SK-N-SH treated with all-trans-retinoic acid at 6 μM for 48 hours (cell line): ENCODE measurements around the gene PVRIG.
"Not testable (repeated sequence)": the region's sequence is repeated elsewhere in the genome, so short reads cannot be mapped to it uniquely, and the experiment has no call there.

ENCODE experiments used
- ARNTL ChIP-seq: fragments of 450-650 bp; formaldehyde crosslinking; IDR thresholded peaks from 2 replicates; pipeline ENCODE4 v1.5.0; 2020; ENCODE audit warnings: low read depth, mild to moderate bottlenecking, moderate library complexity, borderline replicate concordance
- CSDC2 ChIP-seq: fragments of 250-450 bp; sonication (Bioruptor Pico); IDR thresholded peaks from 2 replicates; pipeline ENCODE4 v1.5.0; 2020; ENCODE audit warnings: mild to moderate bottlenecking, moderate library complexity
- GLIS3 ChIP-seq: fragments of 250-450 bp; sonication (Bioruptor Pico); IDR thresholded peaks from 2 replicates; pipeline ENCODE4 v1.5.0; 2020; ENCODE audit warnings: mild to moderate bottlenecking, moderate library complexity
- OSR1 ChIP-seq: fragments of 250-450 bp; sonication (Bioruptor Pico); IDR thresholded peaks from 2 replicates; pipeline ENCODE4 v1.8.0; 2022; ENCODE audit warnings: moderate library complexity, mild to moderate bottlenecking, inconsistent platforms
- TCF4 ChIP-seq: fragments of 250-450 bp; sonication (Bioruptor Pico); IDR thresholded peaks from 2 replicates; pipeline ENCODE4 v1.8.0; 2021; ENCODE audit warnings: mild to moderate bottlenecking, moderate library complexity, borderline replicate concordance
- ZFP3 ChIP-seq: fragments of 250-450 bp; sonication (Bioruptor Pico); IDR thresholded peaks from 2 replicates; pipeline ENCODE4 v1.5.0; 2020; ENCODE audit warnings: mild to moderate bottlenecking, moderate library complexity
- ZNF8 ChIP-seq: fragments of 450-650 bp; formaldehyde crosslinking; IDR thresholded peaks from 2 replicates; pipeline ENCODE4 v1.5.0; 2020; ENCODE audit warnings: mild to moderate bottlenecking, moderate library complexity
- TF ChIP-seq, protein P1 (sequence below): fragments of 250-450 bp; sonication (Bioruptor Pico); IDR thresholded peaks from 2 replicates; pipeline ENCODE4 v1.5.1; 2020; ENCODE audit warnings: low read depth, mild to moderate bottlenecking, moderate library complexity
- TF ChIP-seq, protein P2 (sequence below): fragments of 250-450 bp; sonication (Bioruptor Pico); IDR thresholded peaks from 2 replicates; pipeline ENCODE4 v1.5.1; 2021; ENCODE audit warnings: mild to moderate bottlenecking, moderate library complexity

- TF ChIP-seq TCF4, OSR1, ZNF8, ARNTL, GLIS3, ZFP3, CSDC2 (CRISPR knock-in tag): not testable (repeated sequence)
- TF ChIP-seq, protein P1, sequence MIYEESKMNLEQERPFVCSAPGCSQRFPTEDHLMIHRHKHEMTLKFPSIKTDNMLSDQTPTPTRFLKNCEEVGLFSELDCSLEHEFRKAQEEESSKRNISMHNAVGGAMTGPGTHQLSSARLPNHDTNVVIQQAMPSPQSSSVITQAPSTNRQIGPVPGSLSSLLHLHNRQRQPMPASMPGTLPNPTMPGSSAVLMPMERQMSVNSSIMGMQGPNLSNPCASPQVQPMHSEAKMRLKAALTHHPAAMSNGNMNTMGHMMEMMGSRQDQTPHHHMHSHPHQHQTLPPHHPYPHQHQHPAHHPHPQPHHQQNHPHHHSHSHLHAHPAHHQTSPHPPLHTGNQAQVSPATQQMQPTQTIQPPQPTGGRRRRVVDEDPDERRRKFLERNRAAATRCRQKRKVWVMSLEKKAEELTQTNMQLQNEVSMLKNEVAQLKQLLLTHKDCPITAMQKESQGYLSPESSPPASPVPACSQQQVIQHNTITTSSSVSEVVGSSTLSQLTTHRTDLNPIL: not testable (repeated sequence)
- TF ChIP-seq, protein P2, sequence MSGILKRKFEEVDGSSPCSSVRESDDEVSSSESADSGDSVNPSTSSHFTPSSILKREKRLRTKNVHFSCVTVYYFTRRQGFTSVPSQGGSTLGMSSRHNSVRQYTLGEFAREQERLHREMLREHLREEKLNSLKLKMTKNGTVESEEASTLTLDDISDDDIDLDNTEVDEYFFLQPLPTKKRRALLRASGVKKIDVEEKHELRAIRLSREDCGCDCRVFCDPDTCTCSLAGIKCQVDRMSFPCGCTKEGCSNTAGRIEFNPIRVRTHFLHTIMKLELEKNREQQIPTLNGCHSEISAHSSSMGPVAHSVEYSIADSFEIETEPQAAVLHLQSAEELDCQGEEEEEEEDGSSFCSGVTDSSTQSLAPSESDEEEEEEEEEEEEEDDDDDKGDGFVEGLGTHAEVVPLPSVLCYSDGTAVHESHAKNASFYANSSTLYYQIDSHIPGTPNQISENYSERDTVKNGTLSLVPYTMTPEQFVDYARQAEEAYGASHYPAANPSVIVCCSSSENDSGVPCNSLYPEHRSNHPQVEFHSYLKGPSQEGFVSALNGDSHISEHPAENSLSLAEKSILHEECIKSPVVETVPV (CRISPR knock-in tag): not testable (repeated sequence)
Observed at GRCh38 chr7:100243385-100243784, 23.6 kb downstream of the PVRIG start.
